C4-2B (cell line): ENCODE results near the gene RFTN1.

Experiments used
- H3K27ac ChIP-seq: fragments of 450-650 bp; 2 replicates; pipeline ENCODE4 v1.5.1; 2017
- CTCF ChIP-seq: fragments of 450-650 bp; conservative IDR thresholded peaks from 2 replicates; pipeline ENCODE4 v1.5.1; 2017; ENCODE audit warnings: mild to moderate bottlenecking
- ZFX ChIP-seq: fragments of 450-650 bp; IDR thresholded peaks from 2 replicates; pipeline ENCODE4 v1.6.1; 2017

Gene RFTN1

DNA sequence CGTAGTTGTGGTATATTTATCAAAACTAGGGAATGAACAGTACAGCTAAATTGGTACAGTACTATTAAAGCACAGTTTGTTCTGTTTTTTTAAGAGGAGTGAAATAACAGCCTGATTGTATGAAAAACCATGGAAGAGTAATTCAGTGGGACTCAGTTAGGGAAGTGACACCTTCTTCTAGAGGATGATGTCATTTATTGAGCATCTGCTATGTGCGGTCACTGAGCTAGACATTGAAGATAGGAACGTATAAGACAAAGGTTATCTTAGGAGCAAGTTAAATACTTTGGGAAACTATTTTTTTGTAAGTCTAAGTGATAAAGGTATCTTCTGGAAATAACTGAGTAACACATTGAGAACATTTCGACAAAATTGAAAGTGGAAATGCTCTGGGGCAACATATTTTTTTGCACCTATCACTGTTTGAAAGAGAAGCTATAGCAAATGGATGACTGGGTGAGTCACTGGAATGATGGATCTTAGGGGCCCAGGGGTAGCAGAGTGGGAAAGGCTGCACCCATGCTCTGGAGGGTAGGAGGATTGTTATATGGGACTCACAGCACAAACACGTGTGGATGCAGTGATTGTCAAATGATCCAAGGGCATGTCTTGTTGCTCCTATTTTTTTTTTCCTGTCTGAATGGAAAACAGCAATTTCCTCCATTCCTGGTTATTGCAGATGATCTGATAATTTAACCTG is 205.5 kb downstream of the RFTN1 start:
- H3K27ac ChIP-seq, result no peak overlapping the region
- no peak for TF ChIP-seq CTCF
- TF ChIP-seq ZFX, result no peak

DNA sequence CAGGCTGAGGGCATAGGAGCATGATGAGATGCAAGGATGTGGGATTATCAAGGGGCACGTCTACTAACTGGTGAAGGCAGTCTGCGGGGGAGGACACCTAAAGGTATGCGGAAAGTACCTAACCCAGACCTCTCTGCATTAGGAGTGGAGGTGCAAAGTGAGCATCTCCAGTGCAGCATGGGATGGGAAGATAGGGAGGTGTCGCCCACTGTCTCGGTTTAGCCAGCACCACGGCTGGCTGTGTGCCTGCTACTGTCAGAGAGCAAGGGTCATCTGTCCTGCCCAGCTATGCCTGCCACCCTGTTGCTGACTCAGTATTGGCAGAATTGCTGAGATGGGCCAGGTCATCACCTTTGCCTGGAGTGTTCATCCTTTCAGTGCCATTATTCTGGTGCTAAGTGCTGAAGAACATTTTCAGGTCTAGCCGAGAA is 208.4 kb downstream of the RFTN1 start:
- no peak overlapping the region for H3K27ac ChIP-seq
- TF ChIP-seq CTCF, result no peak

DNA sequence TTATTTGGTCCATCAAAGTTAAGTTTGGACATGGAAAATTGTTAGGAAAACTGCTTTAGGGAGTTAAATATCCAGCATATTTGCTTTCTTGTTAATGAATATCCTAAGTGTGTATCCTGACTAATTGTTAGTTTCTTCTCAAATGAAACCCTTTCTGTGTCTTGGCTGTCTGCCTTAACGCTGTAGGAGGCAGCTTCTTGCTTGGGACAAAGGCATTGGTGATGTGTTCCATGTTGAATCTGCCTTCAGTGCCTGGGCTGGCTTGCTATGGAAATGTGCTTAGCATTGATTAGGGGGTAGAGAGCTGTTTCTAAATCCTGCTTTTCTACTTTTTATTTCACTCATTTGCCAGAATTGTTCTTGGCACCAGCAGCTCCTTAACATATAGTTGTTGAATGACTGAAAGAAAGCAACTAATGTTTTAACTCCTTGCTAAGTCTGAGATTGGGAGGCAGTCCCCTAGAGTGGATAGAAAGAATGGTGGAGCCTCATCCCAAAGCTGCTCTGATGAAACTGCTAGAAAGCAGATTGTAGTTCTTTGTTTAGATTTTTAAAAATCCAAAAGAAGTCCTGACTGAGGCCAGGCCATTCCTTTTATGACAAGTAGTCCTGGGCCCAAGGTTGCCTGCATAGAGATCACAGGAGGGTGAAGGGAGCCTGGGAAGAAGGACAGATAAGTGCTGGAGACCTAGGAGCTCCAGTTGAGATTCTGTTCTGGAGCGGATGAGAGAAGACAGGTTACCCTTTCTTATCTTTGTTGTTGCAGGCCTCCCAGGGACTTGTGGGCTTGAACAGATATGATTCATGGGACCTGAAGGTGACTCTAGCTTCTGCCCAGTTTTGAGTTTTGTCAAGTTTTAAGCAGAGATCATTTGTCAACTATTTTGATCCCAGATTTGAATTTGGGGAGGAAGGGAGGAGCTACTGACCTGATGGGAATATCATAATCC is 209.2 kb downstream of the RFTN1 start:
- no peak for TF ChIP-seq CTCF
- no peak overlapping the region for H3K27ac ChIP-seq

DNA sequence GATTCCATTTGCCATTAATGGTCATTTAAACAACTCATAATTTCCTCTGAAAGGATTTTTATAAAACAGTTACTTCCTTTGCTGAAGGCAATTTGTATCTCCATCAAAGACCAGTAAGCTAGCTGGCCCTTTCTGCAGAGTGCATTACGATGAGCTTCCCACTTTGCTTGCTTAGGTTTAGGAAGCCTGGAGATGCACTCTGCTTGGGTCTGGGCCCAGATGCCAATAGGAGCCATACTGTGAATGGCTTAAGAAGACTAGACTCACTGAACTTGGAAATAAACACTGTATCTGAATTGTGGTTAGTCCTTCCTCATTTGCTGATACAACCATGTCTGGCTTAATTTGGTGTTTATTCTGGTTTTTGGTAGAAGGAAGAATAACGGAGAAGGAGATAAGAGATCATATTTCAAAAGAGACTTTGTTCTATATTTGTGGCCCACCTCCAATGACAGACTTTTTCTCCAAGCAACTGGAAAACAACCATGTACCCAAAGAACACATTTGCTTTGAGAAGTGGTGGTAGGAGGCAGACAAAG is 210.4 kb downstream of the RFTN1 start:
- no peak for TF ChIP-seq ZFX
- no peak for TF ChIP-seq CTCF
- no peak overlapping the region for H3K27ac ChIP-seq

- H3K27ac ChIP-seq, result no peak overlapping the region
- TF ChIP-seq ZFX (no peak), CTCF (no peak)
Measured at GRCh38 chr3:16302082-16302631, 211.3 kb downstream of the RFTN1 start.

- no peak for TF ChIP-seq ZFX
- no peak for TF ChIP-seq CTCF
- no peak overlapping the region for H3K27ac ChIP-seq
Measured at GRCh38 chr3:16301507-16301906, 212.0 kb downstream of the RFTN1 start.
